Neural cell (in vitro differentiated cells): ENCODE data around the gene TGM5. TPM values are rescaled to one million over a fixed set of nuclear protein-coding genes. Genes with fewer than 3 reads are reported as not detected.

Experiments used
- H2AFZ ChIP-seq: fragments of 200-600, 300-800 bp; sonication (generic), shearing (Covaris generic); 2 replicates; pipeline ENCODE4 v1.6.0; 2014; ENCODE audit warnings: low read depth, mild to moderate bottlenecking, antibody characterized with exemption, low read length, moderate library complexity
- H3F3A ChIP-seq: fragments of 200-600 bp; shearing (Covaris generic); 2 replicates; pipeline ENCODE4 v1.6.1; 2016; ENCODE audit warnings: mild to moderate bottlenecking, moderate library complexity, mixed read lengths, antibody characterized with exemption, low read length; ENCODE audit not compliant: insufficient read depth, poor library complexity, severe bottlenecking
- H3K27ac ChIP-seq: fragments of 200-600, 300-800 bp; sonication (generic), shearing (Covaris generic); 2 replicates; pipeline ENCODE4 v1.5.1; 2014; ENCODE audit warnings: mild to moderate bottlenecking, low read length, moderate library complexity
- H3K27me3 ChIP-seq: fragments of 300-800, 200-600 bp; sonication (generic), shearing (Covaris generic); 2 replicates; pipeline ENCODE4 v1.6.0; 2014; ENCODE audit warnings: mild to moderate bottlenecking, low read depth, low read length, moderate library complexity; ENCODE audit not compliant: insufficient read depth
- H3K36me3 ChIP-seq: fragments of 300-800, 200-600 bp; sonication (generic), shearing (Covaris generic); 2 replicates; pipeline ENCODE4 v1.5.1; 2014; ENCODE audit warnings: mild to moderate bottlenecking, antibody characterized with exemption, low read length, moderate library complexity; ENCODE audit not compliant: insufficient read depth
- H3K4me2 ChIP-seq: fragments of 300-800, 200-600 bp; sonication (generic), shearing (Covaris generic); 2 replicates; pipeline ENCODE4 v1.6.0; 2014; ENCODE audit warnings: mild to moderate bottlenecking, low read length
- H3K4me3 ChIP-seq: fragments of 300-800, 200-600 bp; sonication (generic), shearing (Covaris generic); 2 replicates; pipeline ENCODE4 v1.5.1; 2014; ENCODE audit warnings: mild to moderate bottlenecking, low read length, moderate library complexity
- H3K79me2 ChIP-seq: fragments of 200-600 bp; shearing (Covaris generic); replicated peaks from 2 replicates; pipeline ENCODE4 v1.6.0; 2014; ENCODE audit warnings: mild to moderate bottlenecking, low read length, moderate library complexity; ENCODE audit not compliant: insufficient read depth
- H3K9ac ChIP-seq: fragments of 300-800, 200-600 bp; sonication (generic), shearing (Covaris generic); 2 replicates; pipeline ENCODE4 v1.6.1; 2016; ENCODE audit warnings: mild to moderate bottlenecking, low read length, mixed read lengths
- H3K9me2 ChIP-seq: fragments of 200-600 bp; shearing (Covaris generic); 2 replicates; pipeline ENCODE4 v1.6.1; 2016; ENCODE audit warnings: mild to moderate bottlenecking, low read length, mixed read lengths; ENCODE audit not compliant: insufficient read depth
- H3K9me3 ChIP-seq: fragments of 200-600, 300-800 bp; sonication (generic), shearing (Covaris generic); 2 replicates; pipeline ENCODE4 v1.6.1; 2016; ENCODE audit warnings: mild to moderate bottlenecking, mixed run types, low read length, moderate library complexity, mixed read lengths
- H4K20me1 ChIP-seq: fragments of 200-600 bp; shearing (Covaris generic); 2 replicates; pipeline ENCODE4 v1.6.1; 2016; ENCODE audit warnings: mild to moderate bottlenecking, mixed run types; ENCODE audit not compliant: insufficient read depth
- EP300 ChIP-seq: fragments of 450-650 bp; conservative IDR thresholded peaks from 2 replicates; pipeline ENCODE4 v1.6.1; 2014; ENCODE audit warnings: antibody characterized with exemption, mild to moderate bottlenecking, moderate library complexity; ENCODE audit not compliant: poor library complexity, severe bottlenecking
- EZH2 ChIP-seq: fragments of 200-600, 300-800 bp; shearing (Covaris generic), sonication (generic); IDR thresholded peaks from 2 replicates; pipeline ENCODE4 v1.6.1; 2014; ENCODE audit warnings: antibody characterized with exemption, low read length, borderline replicate concordance, mild to moderate bottlenecking; ENCODE audit not compliant: insufficient read depth, poor library complexity, severe bottlenecking
- MXI1 ChIP-seq: fragments of 450-650 bp; conservative IDR thresholded peaks from 2 replicates; pipeline ENCODE4 v1.6.1; 2014; ENCODE audit warnings: antibody characterized with exemption, mild to moderate bottlenecking; ENCODE audit not compliant: poor library complexity, severe bottlenecking
- POLR2AphosphoS5 ChIP-seq: IDR thresholded peaks from 2 replicates; pipeline ENCODE4 v1.6.1; 2012
- RAD21 ChIP-seq: fragments of 450-650 bp; conservative IDR thresholded peaks from 2 replicates; pipeline ENCODE4 v1.6.1; 2014; ENCODE audit warnings: antibody characterized with exemption, mild to moderate bottlenecking, moderate library complexity
- SMC3 ChIP-seq: fragments of 450-650 bp; conservative IDR thresholded peaks from 2 replicates; pipeline ENCODE4 v1.6.1; 2014; ENCODE audit warnings: antibody characterized with exemption, mild to moderate bottlenecking, moderate library complexity; ENCODE audit not compliant: poor library complexity
- TAF1 ChIP-seq: IDR thresholded peaks from 2 replicates; pipeline ENCODE4 v1.6.1; 2012; ENCODE audit warnings: low read depth
- polyA plus RNA-seq: library from polyadenylated mRNA; depleted of rRNA; stranded (reverse); fragments of >200 nt; gene quantifications from 2 replicates; pipeline ENCODE4 v1.2.3, GENCODE V29; 2014
- TF ChIP-seq, protein P1 (sequence below): fragments of 450-650 bp; IDR thresholded peaks from 2 replicates; pipeline ENCODE4 v1.5.1; 2014; ENCODE audit warnings: antibody characterized with exemption, mild to moderate bottlenecking, moderate library complexity; ENCODE audit not compliant: poor library complexity, severe bottlenecking
- TF ChIP-seq, protein P2 (sequence below): IDR thresholded peaks from 2 replicates; pipeline ENCODE4 v1.6.1; 2012; ENCODE audit warnings: borderline replicate concordance

Gene TGM5
- polyA plus RNA-seq, 1 donor from 2014 or later = not detected

DNA sequence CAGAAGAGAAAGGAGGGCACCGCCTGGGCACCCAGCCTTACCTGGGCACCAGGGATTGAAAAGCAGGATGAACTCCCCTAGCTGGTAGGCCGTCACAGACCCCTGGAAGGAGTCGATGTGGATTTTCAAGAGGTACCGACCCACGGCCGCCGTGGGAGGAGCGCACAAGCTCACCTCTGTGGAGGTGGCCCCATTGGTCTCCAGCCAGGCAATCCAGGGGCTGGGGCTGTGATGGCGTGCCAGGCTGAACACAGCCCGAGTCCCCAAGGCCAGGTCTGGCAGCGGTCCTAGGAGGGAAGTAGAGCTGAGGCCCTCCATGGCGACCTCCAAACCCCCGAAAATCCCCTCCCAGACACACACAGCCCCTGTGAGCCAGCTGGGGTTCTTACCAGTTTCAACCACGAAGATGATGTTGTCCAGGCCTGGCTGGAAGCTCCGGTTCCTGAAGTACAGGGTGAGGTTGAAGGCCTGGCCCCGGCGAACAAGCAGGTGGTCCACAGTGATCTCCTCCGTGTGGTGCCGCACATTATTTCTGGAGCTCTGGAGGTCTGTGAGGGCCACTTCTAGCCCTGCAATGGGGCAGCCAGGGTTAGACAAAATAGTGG lies 6.6 kb downstream of the TGM5 start:
- TF ChIP-seq MXI1 = no peak
- no peak for TF ChIP-seq SMC3
- TF ChIP-seq EZH2 = no peak
- H3K79me2 ChIP-seq = no peaks in the 10 kb centered on the region
- H3K36me3 ChIP-seq = no peaks in the 10 kb centered on the region
- H3K4me3 ChIP-seq = no peak overlapping the region
- H2AFZ ChIP-seq = no peak overlapping the region
- H3F3A ChIP-seq = no peaks in the 10 kb centered on the region
- no peak overlapping the region for H3K4me2 ChIP-seq
- no peak overlapping the region for H3K27ac ChIP-seq
- no peaks in the 10 kb centered on the region for H4K20me1 ChIP-seq
- no peaks in the 10 kb centered on the region for H3K9me2 ChIP-seq
- H3K9ac ChIP-seq = no peak overlapping the region
- H3K27me3 ChIP-seq = no peaks in the 10 kb centered on the region
- no peaks in the 10 kb centered on the region for H3K9me3 ChIP-seq

DNA sequence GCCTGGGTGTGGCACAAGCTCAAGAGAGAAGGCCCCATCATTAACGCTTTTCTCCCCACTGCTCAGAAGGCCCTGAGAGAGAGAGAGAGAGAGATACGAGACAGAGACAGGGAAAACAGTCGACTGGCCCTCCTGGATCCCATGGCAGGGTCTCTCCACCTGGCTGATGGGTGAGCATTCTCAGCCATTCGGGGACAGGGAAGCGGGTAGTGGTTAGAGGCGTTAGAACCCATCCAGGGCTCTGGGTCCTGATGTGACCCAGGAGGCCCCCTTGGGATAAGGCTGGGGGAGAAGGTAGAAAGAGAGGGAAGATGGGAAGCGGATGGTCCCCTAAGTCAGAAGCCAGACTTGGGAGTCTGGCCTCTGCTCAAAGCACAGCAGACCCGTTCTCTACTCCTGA lies 7.9 kb downstream of the TGM5 start:
- Histone ChIP-seq H3K4me3 (no peak overlapping the region), H3K4me2 (no peak overlapping the region), H3K27ac (no peak overlapping the region), H2AFZ (no peak overlapping the region), H4K20me1 (no peaks in the 10 kb centered on the region), H3K36me3 (no peaks in the 10 kb centered on the region), H3K27me3 (no peaks in the 10 kb centered on the region), H3K9me2 (no peaks in the 10 kb centered on the region), H3K9ac (no peak overlapping the region), H3F3A (no peaks in the 10 kb centered on the region), H3K9me3 (no peaks in the 10 kb centered on the region), H3K79me2 (no peaks in the 10 kb centered on the region)
- TF ChIP-seq EP300 = no peak
- TF ChIP-seq TAF1 = no peak
- TF ChIP-seq SMC3 = no peak
- no peak for TF ChIP-seq RAD21
- TF ChIP-seq, protein P1, sequence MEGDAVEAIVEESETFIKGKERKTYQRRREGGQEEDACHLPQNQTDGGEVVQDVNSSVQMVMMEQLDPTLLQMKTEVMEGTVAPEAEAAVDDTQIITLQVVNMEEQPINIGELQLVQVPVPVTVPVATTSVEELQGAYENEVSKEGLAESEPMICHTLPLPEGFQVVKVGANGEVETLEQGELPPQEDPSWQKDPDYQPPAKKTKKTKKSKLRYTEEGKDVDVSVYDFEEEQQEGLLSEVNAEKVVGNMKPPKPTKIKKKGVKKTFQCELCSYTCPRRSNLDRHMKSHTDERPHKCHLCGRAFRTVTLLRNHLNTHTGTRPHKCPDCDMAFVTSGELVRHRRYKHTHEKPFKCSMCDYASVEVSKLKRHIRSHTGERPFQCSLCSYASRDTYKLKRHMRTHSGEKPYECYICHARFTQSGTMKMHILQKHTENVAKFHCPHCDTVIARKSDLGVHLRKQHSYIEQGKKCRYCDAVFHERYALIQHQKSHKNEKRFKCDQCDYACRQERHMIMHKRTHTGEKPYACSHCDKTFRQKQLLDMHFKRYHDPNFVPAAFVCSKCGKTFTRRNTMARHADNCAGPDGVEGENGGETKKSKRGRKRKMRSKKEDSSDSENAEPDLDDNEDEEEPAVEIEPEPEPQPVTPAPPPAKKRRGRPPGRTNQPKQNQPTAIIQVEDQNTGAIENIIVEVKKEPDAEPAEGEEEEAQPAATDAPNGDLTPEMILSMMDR = no peak
- TF ChIP-seq POLR2AphosphoS5 = no peak
- TF ChIP-seq MXI1 = no peak
- TF ChIP-seq EZH2 = no peak
- TF ChIP-seq, protein P2, sequence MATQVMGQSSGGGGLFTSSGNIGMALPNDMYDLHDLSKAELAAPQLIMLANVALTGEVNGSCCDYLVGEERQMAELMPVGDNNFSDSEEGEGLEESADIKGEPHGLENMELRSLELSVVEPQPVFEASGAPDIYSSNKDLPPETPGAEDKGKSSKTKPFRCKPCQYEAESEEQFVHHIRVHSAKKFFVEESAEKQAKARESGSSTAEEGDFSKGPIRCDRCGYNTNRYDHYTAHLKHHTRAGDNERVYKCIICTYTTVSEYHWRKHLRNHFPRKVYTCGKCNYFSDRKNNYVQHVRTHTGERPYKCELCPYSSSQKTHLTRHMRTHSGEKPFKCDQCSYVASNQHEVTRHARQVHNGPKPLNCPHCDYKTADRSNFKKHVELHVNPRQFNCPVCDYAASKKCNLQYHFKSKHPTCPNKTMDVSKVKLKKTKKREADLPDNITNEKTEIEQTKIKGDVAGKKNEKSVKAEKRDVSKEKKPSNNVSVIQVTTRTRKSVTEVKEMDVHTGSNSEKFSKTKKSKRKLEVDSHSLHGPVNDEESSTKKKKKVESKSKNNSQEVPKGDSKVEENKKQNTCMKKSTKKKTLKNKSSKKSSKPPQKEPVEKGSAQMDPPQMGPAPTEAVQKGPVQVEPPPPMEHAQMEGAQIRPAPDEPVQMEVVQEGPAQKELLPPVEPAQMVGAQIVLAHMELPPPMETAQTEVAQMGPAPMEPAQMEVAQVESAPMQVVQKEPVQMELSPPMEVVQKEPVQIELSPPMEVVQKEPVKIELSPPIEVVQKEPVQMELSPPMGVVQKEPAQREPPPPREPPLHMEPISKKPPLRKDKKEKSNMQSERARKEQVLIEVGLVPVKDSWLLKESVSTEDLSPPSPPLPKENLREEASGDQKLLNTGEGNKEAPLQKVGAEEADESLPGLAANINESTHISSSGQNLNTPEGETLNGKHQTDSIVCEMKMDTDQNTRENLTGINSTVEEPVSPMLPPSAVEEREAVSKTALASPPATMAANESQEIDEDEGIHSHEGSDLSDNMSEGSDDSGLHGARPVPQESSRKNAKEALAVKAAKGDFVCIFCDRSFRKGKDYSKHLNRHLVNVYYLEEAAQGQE = no peak
